ENCODE data around the gene CLEC2B.

The CLEC2B gene

DNA sequence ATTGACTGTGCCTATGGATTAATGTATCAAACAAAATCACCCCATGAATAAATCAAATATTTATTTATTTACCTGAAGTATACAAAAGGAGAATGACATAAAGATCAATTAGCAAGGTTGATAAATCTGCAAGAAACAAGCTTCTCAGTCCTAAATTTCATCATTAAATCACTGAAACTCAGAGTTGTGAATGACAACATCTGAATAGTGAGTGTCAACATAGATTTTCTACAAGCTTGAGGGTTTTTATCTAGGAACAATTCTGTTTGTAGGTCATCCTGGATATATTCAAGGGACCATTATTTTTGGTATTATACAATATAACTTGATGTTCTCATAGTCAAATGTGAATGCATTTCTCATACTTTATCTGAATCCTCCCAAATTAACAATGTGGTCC lies 59.3 kb downstream of the CLEC2B start:
- no peak for DNase-seq

DNA sequence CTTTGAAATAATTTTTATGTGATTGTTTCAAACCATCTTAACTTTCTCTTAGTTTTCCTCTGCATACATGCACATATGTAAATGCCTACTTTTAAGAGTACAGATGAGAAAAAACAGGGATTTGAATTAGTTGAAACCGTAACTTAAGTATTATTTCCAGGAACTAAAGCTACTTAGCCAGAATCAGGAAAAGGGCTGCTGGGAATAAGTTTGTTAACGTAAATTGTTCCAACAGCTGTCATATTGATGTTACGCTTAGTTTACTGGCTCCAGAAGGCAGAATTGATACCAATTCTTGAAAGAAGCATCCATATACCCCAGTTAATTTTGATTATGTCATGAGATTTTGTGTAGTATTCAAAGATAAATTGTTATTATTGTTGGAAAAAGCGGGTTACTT lies 59.8 kb downstream of the CLEC2B start:
- no peak for DNase-seq

DNA sequence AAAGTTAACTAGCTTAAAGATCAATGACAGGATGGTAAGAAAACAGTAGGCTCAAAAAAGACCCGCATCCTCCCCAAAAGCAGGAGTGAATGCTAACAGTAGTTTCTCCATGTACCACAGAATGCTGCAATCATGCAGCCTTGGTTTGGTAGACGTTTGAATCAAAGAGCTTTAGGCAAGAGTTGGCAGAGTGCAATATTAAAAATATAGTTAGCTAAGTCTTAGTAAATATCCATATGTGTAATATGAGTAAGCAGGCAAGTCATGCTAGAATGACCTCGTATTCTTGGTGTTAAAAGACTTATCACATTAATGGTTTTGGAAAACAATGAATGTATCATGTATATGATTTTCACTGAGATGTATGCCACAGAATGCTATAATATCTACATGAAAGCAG lies 60.6 kb downstream of the CLEC2B start:
- no peak for DNase-seq

GRCh38 chr12:9806714-9807113 lies 62.4 kb downstream of the CLEC2B start:
- DNase-seq, result no peak

GRCh38 chr12:9805883-9806282 lies 63.3 kb downstream of the CLEC2B start:
- no peak for DNase-seq
